ENCODE results near the gene ZNF628. TPM values are rescaled to one million over a fixed set of nuclear protein-coding genes. Genes with fewer than 3 reads are reported as not detected.

The ZNF628 gene
- total and polyA plus RNA-seq, 2 of the 8 experiments (the other 6 are each of a cell fraction or from before 2014, with no cell fraction given) = 1.7 to 10.8 TPM

GRCh38 chr19:55440411-55441105 is 35.9 kb upstream of the ZNF628 start:
- Histone ChIP-seq H3K23ac (ENCODE audit: insufficient read length) (no peak overlapping the region), H3K79me2 (ENCODE audit: control insufficient read depth in 1 of 2, insufficient read depth in 2 of 2, low read length in 2 of 2) (no peaks in the 10 kb centered on the region), H3K27me3 (replicated peaks in 1 of 4; ENCODE audit: control insufficient read depth in 3 of 4, extremely low read depth in 1 of 4, insufficient read depth in 3 of 4, low read length in 3 of 4) (peaks cover 39 to 74% (median 65%) of the 10 kb centered on the region in 4 experiments), H2BK20ac (ENCODE audit: low read length) (peak overlapping the region; percentile 1; the same call in 1 of the 2 replicates), H2BK5ac (ENCODE audit: low read depth, low read length) (no peak overlapping the region; the same call in 1 of the 2 replicates), H3K18ac (ENCODE audit: extremely low read depth, low read length) (peak overlapping the region; percentile 83), H3K4me3 (ENCODE audit: extremely low read depth in 1 of 4, insufficient read depth in 2 of 4, low read depth in 3 of 4, low read length in 4 of 4) (peak overlapping the region; percentile 32 to 65 (median 47)), H4K91ac (replicated peaks; ENCODE audit: insufficient read length, low read length) (peak overlapping the region; percentile 61), H2BK12ac (ENCODE audit: low read depth, low read length) (peak overlapping the region; percentile 88; the same call in 1 of the 2 replicates), H3K14ac (ENCODE audit: insufficient read length) (no peak overlapping the region), H3K4me2 (ENCODE audit: insufficient read depth in 1 of 2, low read depth in 2 of 2, low read length in 2 of 2) (peak overlapping the region; percentile 74 to 92), H2AFZ (ENCODE audit: low read length) (peak overlapping the region; percentile 12; the same call in 1 of the 2 replicates), H3K56ac (replicated peaks; ENCODE audit: insufficient read length, low read depth, low read length) (no peak overlapping the region), H2AK5ac (ENCODE audit: low read depth, low read length) (no peak overlapping the region), H3K23me2 (ENCODE audit: low read depth, low read length) (peaks cover 14% of the 10 kb centered on the region; the same call in 1 of the 2 replicates), H3K36me3 (ENCODE audit: control insufficient read depth in 2 of 4, insufficient read depth in 4 of 4, low read length in 3 of 4) (no peaks in the 10 kb centered on the region), H3K79me1 (ENCODE audit: low read depth, low read length) (no peaks in the 10 kb centered on the region), H2BK15ac (ENCODE audit: low read length) (no peak overlapping the region; the same call in 1 of the 2 replicates), H4K20me1 (replicated peaks in 1 of 2; ENCODE audit: control insufficient read depth in 1 of 2, insufficient read depth in 2 of 2, low read length in 2 of 2) (peaks cover 6 to 12% of the 10 kb centered on the region in 2 experiments), H4K8ac (ENCODE audit: extremely low read depth, insufficient read depth, low read length) (peak overlapping the region; percentile 58; the same call in 1 of the 2 replicates), H2BK120ac (replicated peaks; ENCODE audit: low read depth, low read length) (peak overlapping the region; percentile 84), H4K5ac (ENCODE audit: insufficient read length, low read depth, low read length) (no peak overlapping the region), H3K9me3 (ENCODE audit: insufficient read depth in 2 of 2, low read depth in 1 of 2, low read length in 1 of 2) (no peaks in the 10 kb centered on the region), H3K4me1 (replicated peaks in 1 of 4; ENCODE audit: control insufficient read depth in 3 of 4, insufficient read depth in 4 of 4, low read length in 3 of 4) (peaks cover 6 to 21% (median 9%) of the 10 kb centered on the region in 4 experiments), H3K27ac (ENCODE audit: low read depth, low read length) (no peak overlapping the region), H3K9ac (replicated peaks in 1 of 4; ENCODE audit: extremely low read depth in 1 of 4, low read depth in 3 of 4, low read length in 3 of 4) (peak overlapping the region in 1 of 4 experiments; percentile 3; a peak in 1 of 7 replicates), H3K4ac (replicated peaks; ENCODE audit: insufficient read length, low read depth, low read length) (peak overlapping the region; percentile 10)
- CTCF ChIA-PET (ENCODE audit: partially characterized antibody) = interaction anchor here (1.2 to 1.6 kb wide), 2 partner anchors 12 to 282 kb away, joined by 3 to 8 read pairs; no protein-coding TSS in a partner anchor
- WGBS, 2 experiments (ENCODE audit: extremely low coverage in 1 of 2, insufficient coverage in 1 of 2, insufficient read length in 1 of 2, insufficient replicate concordance in 2 of 2, low coverage in 1 of 2, low lambda C conversion rate in 2 of 2, missing lambda C conversion rate in 1 of 2) = 9% methylated on average over 28 of the region's 39 CpGs; no CpG with 5 or more reads in 1 of the 2 experiments
- POLR2A ChIA-PET (ENCODE audit: partially characterized antibody) = interaction anchor here (0.7 to 1.9 kb wide), 3 partner anchors 51 to 146 kb away, joined by 3 to 5 read pairs (median 4); no protein-coding TSS in a partner anchor
- DNase-seq (ENCODE audit: low read depth in 1 of 2, low spot score in 2 of 2) (peak in 1 of 2 experiments; percentile 96), FAIRE-seq (peak; percentile 50)
- TF ChIP-seq SP1 (IDR thresholded peaks at IDR 0.05; ENCODE audit: low read depth, low read length) (peak; percentile 30; the same call in 1 of the 2 replicates), ATF2 (IDR thresholded peaks at IDR 0.05; ENCODE audit: low read length) (no peak), HDAC2 (IDR thresholded peaks at IDR 0.05; ENCODE audit: borderline replicate concordance in 1 of 2, low read depth in 2 of 2, low read length in 2 of 2) (peak in 1 of 2 experiments; percentile 38; a peak in 1 of 4 replicates), SUZ12 (IDR thresholded peaks at IDR 0.05; ENCODE audit: low read length) (no peak), TAF1 (IDR thresholded peaks at IDR 0.05; ENCODE audit: low read depth, low read length) (0 out of 2 replicates have a peak, but pooled peaks have one; percentile 47), EZH2 (IDR thresholded peaks at IDR 0.05; ENCODE audit: low read depth, low read length, severe bottlenecking) (no peak), SP4 (IDR thresholded peaks at IDR 0.05; ENCODE audit: low read length) (peak; percentile 87)
- TF ChIP-seq, protein P1, sequence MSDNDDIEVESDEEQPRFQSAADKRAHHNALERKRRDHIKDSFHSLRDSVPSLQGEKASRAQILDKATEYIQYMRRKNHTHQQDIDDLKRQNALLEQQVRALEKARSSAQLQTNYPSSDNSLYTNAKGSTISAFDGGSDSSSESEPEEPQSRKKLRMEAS (IDR thresholded peaks at IDR 0.05) = 0 out of 2 replicates have a peak, but pooled peaks have one; percentile 10
